ENCODE data around the gene APOO.

The APOO gene

DNA sequence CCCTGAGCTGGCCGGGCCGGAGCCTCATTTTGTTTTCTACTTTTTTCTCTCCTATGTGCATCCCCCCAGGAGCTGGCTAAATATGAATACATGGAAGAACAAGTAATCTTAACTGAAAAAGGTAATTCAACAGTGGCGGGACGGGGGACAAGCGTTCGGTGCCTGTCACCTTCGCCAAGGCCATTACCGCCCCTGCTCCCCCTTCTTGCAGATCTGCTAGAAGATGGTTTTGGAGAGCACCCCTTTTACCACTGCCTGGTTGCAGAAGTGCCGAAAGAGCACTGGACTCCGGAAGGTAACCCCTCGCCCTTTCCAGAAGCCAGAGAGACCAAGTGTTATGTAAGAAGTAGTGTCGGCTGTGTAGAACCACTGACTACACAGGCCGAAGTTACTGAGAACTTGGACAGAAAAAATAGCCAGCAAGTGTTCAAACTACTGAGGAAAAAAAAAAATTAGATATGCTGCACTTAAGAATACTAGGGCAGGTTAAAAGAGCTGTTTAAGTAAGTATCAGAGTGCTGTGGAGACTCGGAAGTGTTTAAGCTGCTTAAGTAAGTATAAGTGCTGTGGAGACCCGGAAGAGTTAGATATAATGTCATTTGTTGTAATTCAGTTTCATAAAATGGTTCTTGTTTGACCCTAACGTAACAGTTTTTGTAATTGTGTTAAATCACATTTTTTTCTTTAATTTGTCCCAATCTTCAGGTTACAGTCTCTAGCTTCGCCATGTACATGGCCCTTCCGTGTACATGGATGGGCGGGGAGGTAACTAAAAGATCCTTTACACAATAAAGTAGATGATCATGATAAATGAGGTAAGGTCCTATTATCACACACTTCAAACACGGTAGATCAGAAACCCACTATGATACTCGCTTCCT, 123.9 kb downstream of the APOO start:
- DNase-seq (ENCODE audit: low spot score): no peak
- in situ Hi-C loops (cut with MboI; ENCODE audit: low pct_unique_long_range_greater_than_20kb, low sequenced_read_pairs, unreplicated experiment): no loop called here
- no peak for TF ChIP-seq CTCF (IDR thresholded peaks at IDR 0.05; ENCODE audit: extremely low read depth, insufficient read depth, missing control alignments)

All from GM13977 (cell line).